DOHH2 (cell line): Measurements from ENCODE around the gene OBP2B.

ENCODE experiments used
- EZH2phosphoT487 ChIP-seq: fragments of 200-600 bp; sonication (generic); IDR thresholded peaks from 2 replicates; pipeline ENCODE4 v1.6.1; 2017; ENCODE audit warnings: borderline replicate concordance, mild to moderate bottlenecking, antibody characterized with exemption, low read length, moderate library complexity, mixed read lengths
- TF ChIP-seq, protein P1 (sequence below): fragments of 200-600 bp; sonication (generic); IDR thresholded peaks from one replicate; pipeline ENCODE4 v1.5.1; 2014; ENCODE audit warnings: antibody characterized with exemption, mild to moderate bottlenecking, low read depth, low read length; ENCODE audit not compliant: poor library complexity, severe bottlenecking

DNA sequence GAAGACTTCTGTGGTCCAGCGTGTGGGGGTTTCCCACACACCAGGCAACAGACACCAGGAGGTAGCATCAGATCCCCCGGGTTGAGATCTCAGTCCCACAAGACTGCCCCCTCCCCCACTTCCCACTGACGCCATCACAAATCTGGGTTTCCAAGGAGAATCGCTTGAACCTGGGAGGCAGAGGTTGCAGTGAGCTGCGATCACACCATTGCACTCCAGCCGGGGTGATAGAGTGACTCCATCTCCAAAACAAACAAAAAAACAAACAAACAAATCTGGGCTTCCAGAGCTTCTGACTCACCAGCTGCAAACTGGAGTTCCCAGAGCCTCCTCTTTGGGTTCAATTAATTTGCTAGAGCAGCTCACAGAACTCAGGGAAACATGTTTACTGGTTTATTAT, 40.6 kb downstream of the OBP2B start:
- TF ChIP-seq, protein P1, sequence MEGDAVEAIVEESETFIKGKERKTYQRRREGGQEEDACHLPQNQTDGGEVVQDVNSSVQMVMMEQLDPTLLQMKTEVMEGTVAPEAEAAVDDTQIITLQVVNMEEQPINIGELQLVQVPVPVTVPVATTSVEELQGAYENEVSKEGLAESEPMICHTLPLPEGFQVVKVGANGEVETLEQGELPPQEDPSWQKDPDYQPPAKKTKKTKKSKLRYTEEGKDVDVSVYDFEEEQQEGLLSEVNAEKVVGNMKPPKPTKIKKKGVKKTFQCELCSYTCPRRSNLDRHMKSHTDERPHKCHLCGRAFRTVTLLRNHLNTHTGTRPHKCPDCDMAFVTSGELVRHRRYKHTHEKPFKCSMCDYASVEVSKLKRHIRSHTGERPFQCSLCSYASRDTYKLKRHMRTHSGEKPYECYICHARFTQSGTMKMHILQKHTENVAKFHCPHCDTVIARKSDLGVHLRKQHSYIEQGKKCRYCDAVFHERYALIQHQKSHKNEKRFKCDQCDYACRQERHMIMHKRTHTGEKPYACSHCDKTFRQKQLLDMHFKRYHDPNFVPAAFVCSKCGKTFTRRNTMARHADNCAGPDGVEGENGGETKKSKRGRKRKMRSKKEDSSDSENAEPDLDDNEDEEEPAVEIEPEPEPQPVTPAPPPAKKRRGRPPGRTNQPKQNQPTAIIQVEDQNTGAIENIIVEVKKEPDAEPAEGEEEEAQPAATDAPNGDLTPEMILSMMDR = no peak
- TF ChIP-seq EZH2phosphoT487 = no peak
